GM21447 (cell line): Measurements from ENCODE around the gene TSHZ1.
"Not testable (repeated sequence)": the region's sequence is repeated elsewhere in the genome, so short reads cannot be mapped to it uniquely, and the experiment has no call there.

Experiments used
- ATAC-seq: cut with Tn5 transposase; IDR thresholded peaks from one replicate; pipeline ENCODE4 v1.9.1; 2021; ENCODE audit not compliant: unreplicated experiment

The TSHZ1 gene

GRCh38 chr18:75179819-75180600, 30.6 kb upstream of the TSHZ1 start:
- no peak for ATAC-seq

- no peak for ATAC-seq
These were observed 27.1 kb upstream of the TSHZ1 start for GRCh38 chr18:75183524-75183923.

GRCh38 chr18:75183973-75184493, 26.6 kb upstream of the TSHZ1 start:
- no peak for ATAC-seq

- ATAC-seq = no peak
These were observed 25.1 kb upstream of the TSHZ1 start for GRCh38 chr18:75185460-75185859.

- not testable (repeated sequence) for ATAC-seq
These were observed 22.9 kb upstream of the TSHZ1 start for GRCh38 chr18:75187702-75188101.

GRCh38 chr18:75189696-75190095, 20.9 kb upstream of the TSHZ1 start:
- no peak for ATAC-seq

GRCh38 chr18:75192899-75193298, 17.7 kb upstream of the TSHZ1 start:
- no peak for ATAC-seq

GRCh38 chr18:75198036-75198435, 12.6 kb upstream of the TSHZ1 start:
- ATAC-seq = no peak

GRCh38 chr18:75199327-75199726, 11.3 kb upstream of the TSHZ1 start:
- ATAC-seq = no peak

GRCh38 chr18:75200071-75200470, 10.5 kb upstream of the TSHZ1 start:
- no peak for ATAC-seq

GRCh38 chr18:75200605-75201280, 9.9 kb upstream of the TSHZ1 start:
- no peak for ATAC-seq

GRCh38 chr18:75201282-75202270, 9.0 kb upstream of the TSHZ1 start:
- no peak for ATAC-seq

- ATAC-seq = no peak
These were observed 7.8 kb upstream of the TSHZ1 start for GRCh38 chr18:75202696-75203365.

- ATAC-seq = no peak
These were observed 7.0 kb upstream of the TSHZ1 start for GRCh38 chr18:75203416-75204268.

- ATAC-seq = no peak
These were observed 6.3 kb upstream of the TSHZ1 start for GRCh38 chr18:75204269-75204731.

GRCh38 chr18:75204732-75205513, 5.7 kb upstream of the TSHZ1 start:
- no peak for ATAC-seq

- no peak for ATAC-seq
These were observed 5.0 kb upstream of the TSHZ1 start for GRCh38 chr18:75205514-75206132.
